ENCODE data around the gene SEC24D.
A peak's percentile ranks its signal among the peaks of the same experiment; 100 is the strongest.

DNA sequence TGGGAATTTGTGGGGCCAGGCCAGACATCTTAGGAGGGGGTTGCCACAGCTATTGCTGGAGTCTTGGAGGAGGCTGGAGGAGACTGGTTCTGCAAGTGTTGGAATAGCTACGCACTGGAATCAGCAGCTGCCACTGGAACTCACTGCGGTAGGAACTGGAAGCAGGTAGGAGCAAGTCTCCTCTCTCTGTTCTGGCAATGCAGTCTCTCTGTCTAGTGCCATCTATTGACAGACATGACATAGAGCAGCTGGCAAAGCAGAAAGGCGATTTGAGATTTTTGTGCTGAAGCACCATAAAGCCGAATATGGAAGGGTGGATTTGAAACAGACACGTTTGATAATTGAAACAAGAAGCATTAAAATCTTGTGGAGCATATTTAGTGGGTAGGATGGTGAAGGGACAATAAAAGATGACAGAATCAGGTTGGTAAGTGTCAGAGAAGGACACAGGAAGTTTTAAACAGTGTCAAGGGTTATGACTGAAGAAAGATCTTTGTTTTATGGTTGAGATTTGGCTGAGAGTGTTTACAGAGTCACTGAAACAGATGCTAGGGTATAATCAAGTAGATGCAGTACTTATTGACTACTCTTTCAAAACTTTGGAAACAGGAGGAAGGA, 29.3 kb upstream of the SEC24D start:
- TF ChIP-seq, protein P1, sequence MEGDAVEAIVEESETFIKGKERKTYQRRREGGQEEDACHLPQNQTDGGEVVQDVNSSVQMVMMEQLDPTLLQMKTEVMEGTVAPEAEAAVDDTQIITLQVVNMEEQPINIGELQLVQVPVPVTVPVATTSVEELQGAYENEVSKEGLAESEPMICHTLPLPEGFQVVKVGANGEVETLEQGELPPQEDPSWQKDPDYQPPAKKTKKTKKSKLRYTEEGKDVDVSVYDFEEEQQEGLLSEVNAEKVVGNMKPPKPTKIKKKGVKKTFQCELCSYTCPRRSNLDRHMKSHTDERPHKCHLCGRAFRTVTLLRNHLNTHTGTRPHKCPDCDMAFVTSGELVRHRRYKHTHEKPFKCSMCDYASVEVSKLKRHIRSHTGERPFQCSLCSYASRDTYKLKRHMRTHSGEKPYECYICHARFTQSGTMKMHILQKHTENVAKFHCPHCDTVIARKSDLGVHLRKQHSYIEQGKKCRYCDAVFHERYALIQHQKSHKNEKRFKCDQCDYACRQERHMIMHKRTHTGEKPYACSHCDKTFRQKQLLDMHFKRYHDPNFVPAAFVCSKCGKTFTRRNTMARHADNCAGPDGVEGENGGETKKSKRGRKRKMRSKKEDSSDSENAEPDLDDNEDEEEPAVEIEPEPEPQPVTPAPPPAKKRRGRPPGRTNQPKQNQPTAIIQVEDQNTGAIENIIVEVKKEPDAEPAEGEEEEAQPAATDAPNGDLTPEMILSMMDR (IDR thresholded peaks at IDR 0.05; ENCODE audit: insufficient read depth, low read length, poor library complexity, severe bottlenecking): peak; percentile 15
- TF ChIP-seq EZH2phosphoT487 (conservative IDR thresholded peaks at IDR 0.05; ENCODE audit: low read length): no peak

All from SU-DHL-6 (cell line).